ENCODE measurements around the gene P2RY2.

The P2RY2 gene

GRCh38 chr11:73176145-73176873 is 41.8 kb upstream of the P2RY2 start:
- Histone ChIP-seq H2AFZ (no peak overlapping the region), H3K36me3 (ENCODE audit: control insufficient read depth, insufficient read depth, low read length) (no peaks in the 10 kb centered on the region), H3K27me3 (ENCODE audit: control insufficient read depth, insufficient read depth, low read length) (no peaks in the 10 kb centered on the region), H3K4me2 (ENCODE audit: low read length) (no peak overlapping the region), H3K79me2 (no peaks in the 10 kb centered on the region), H3K4me1 (no peaks in the 10 kb centered on the region), H3K27ac (peak overlapping the region; percentile 29), H3K4me3 (ENCODE audit: low read depth, low read length) (no peak overlapping the region), H3K9ac (no peak overlapping the region), H3K9me3 (ENCODE audit: control insufficient read depth, low read length) (no peaks in the 10 kb centered on the region)
- TF ChIP-seq, protein P1, sequence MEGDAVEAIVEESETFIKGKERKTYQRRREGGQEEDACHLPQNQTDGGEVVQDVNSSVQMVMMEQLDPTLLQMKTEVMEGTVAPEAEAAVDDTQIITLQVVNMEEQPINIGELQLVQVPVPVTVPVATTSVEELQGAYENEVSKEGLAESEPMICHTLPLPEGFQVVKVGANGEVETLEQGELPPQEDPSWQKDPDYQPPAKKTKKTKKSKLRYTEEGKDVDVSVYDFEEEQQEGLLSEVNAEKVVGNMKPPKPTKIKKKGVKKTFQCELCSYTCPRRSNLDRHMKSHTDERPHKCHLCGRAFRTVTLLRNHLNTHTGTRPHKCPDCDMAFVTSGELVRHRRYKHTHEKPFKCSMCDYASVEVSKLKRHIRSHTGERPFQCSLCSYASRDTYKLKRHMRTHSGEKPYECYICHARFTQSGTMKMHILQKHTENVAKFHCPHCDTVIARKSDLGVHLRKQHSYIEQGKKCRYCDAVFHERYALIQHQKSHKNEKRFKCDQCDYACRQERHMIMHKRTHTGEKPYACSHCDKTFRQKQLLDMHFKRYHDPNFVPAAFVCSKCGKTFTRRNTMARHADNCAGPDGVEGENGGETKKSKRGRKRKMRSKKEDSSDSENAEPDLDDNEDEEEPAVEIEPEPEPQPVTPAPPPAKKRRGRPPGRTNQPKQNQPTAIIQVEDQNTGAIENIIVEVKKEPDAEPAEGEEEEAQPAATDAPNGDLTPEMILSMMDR (IDR thresholded peaks at IDR 0.05) = no peak

DNA sequence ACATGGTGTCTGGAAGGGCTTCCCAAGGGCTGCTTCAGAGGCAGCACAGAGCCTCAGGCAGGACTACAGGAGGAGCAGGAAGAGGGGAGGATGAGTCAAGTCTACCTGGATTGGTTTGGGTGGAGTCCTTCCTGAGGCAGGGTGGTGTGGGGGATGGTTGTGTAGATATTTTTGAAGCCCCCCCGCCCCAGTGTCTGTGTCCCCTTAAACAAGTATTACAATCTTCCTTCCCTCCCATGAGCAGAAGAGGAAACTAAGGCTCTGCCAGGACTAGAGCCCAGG is 41.3 kb upstream of the P2RY2 start:
- H3K9me3 ChIP-seq (ENCODE audit: control insufficient read depth, low read length) = no peaks in the 10 kb centered on the region
- H3K36me3 ChIP-seq (ENCODE audit: control insufficient read depth, insufficient read depth, low read length) = no peaks in the 10 kb centered on the region
- no peaks in the 10 kb centered on the region for H3K27me3 ChIP-seq (ENCODE audit: control insufficient read depth, insufficient read depth, low read length)
- H3K4me3 ChIP-seq (ENCODE audit: low read depth, low read length) = no peak overlapping the region
- TF ChIP-seq, protein P1 (IDR thresholded peaks at IDR 0.05) = no peak
- H3K4me1 ChIP-seq = no peaks in the 10 kb centered on the region
- no peak overlapping the region for H3K9ac ChIP-seq
- no peak overlapping the region for H3K27ac ChIP-seq
- H3K4me2 ChIP-seq (ENCODE audit: low read length) = no peak overlapping the region
- no peaks in the 10 kb centered on the region for H3K79me2 ChIP-seq
- H2AFZ ChIP-seq = no peak overlapping the region

DNA sequence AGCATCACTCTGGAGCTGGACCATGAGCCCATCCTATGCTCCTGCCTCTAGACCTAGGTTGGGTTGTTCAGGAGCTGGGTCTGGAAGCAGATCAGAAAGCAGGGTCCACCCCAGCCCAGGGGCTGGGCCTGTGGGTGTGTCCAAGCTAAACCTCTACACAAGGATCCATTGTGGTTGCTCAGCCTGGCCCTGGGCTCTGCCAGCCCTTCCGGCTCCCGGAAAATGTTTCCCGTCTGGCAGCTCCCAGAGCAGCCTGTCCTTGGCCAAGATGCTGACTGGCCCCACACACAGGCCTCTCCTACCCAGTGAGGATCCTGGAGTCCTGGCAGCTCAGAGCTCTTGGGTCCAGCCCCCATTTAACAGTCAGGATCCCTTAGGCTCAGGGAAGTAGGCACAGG is 40.7 kb upstream of the P2RY2 start:
- H3K27me3 ChIP-seq (ENCODE audit: control insufficient read depth, insufficient read depth, low read length) = no peaks in the 10 kb centered on the region
- no peak overlapping the region for H3K9ac ChIP-seq
- H2AFZ ChIP-seq = no peak overlapping the region
- peak overlapping the region; percentile 19 for H3K27ac ChIP-seq
- no peak overlapping the region for H3K4me3 ChIP-seq (ENCODE audit: low read depth, low read length)
- no peaks in the 10 kb centered on the region for H3K4me1 ChIP-seq
- no peak overlapping the region for H3K4me2 ChIP-seq (ENCODE audit: low read length)
- no peaks in the 10 kb centered on the region for H3K9me3 ChIP-seq (ENCODE audit: control insufficient read depth, low read length)
- TF ChIP-seq, protein P1 (IDR thresholded peaks at IDR 0.05) = no peak
- no peaks in the 10 kb centered on the region for H3K36me3 ChIP-seq (ENCODE audit: control insufficient read depth, insufficient read depth, low read length)
- no peaks in the 10 kb centered on the region for H3K79me2 ChIP-seq

- Histone ChIP-seq H3K27me3 (ENCODE audit: control insufficient read depth, insufficient read depth, low read length) (no peaks in the 10 kb centered on the region), H3K4me1 (no peaks in the 10 kb centered on the region), H3K4me3 (ENCODE audit: low read depth, low read length) (no peak overlapping the region), H3K36me3 (ENCODE audit: control insufficient read depth, insufficient read depth, low read length) (no peaks in the 10 kb centered on the region), H3K27ac (peak overlapping the region; percentile 19), H3K4me2 (ENCODE audit: low read length) (no peak overlapping the region), H3K9ac (no peak overlapping the region), H3K9me3 (ENCODE audit: control insufficient read depth, low read length) (no peaks in the 10 kb centered on the region), H2AFZ (peak overlapping the region; percentile 28), H3K79me2 (no peaks in the 10 kb centered on the region)
- TF ChIP-seq, protein P1 (IDR thresholded peaks at IDR 0.05) = peak; percentile 67
Observed at GRCh38 chr11:73177778-73178539, 40.1 kb upstream of the P2RY2 start.
